Brain pericyte (primary cell): ENCODE results near the gene SESN3.
"Not testable (repeated sequence)": the region's sequence is repeated elsewhere in the genome, so short reads cannot be mapped to it uniquely, and the experiment has no call there.

Experiments
- DNase-seq: peaks from one replicate; pipeline ENCODE4 v3.0.0-alpha.2; 2012; ENCODE audit warnings: low read depth, low spot score

Gene SESN3

GRCh38 chr11:95152876-95153856 is 77.8 kb downstream of the SESN3 start:
- DNase-seq = no peak

GRCh38 chr11:95150956-95151684 is 79.9 kb downstream of the SESN3 start:
- peak; percentile 72 for DNase-seq

GRCh38 chr11:95149651-95150364 is 81.2 kb downstream of the SESN3 start:
- no peak for DNase-seq

- DNase-seq = no peak
These were observed 82.1 kb downstream of the SESN3 start for GRCh38 chr11:95148938-95149337.

GRCh38 chr11:95148406-95148805 is 82.6 kb downstream of the SESN3 start:
- DNase-seq = no peak

- peak; percentile 60 for DNase-seq
These were observed 83.6 kb downstream of the SESN3 start for GRCh38 chr11:95147364-95147905.

- no peak for DNase-seq
These were observed 85.5 kb downstream of the SESN3 start for GRCh38 chr11:95145430-95146060.

- DNase-seq = no peak
These were observed 86.4 kb downstream of the SESN3 start for GRCh38 chr11:95144313-95145235.

- DNase-seq = no peak
These were observed 87.8 kb downstream of the SESN3 start for GRCh38 chr11:95143106-95143681.

- DNase-seq = no peak
These were observed 88.6 kb downstream of the SESN3 start for GRCh38 chr11:95142431-95142830.

GRCh38 chr11:95140397-95141033 is 90.5 kb downstream of the SESN3 start:
- DNase-seq = no peak

- DNase-seq = no peak
These were observed 92.6 kb downstream of the SESN3 start for GRCh38 chr11:95138448-95138847.

GRCh38 chr11:95137299-95137698 is 93.7 kb downstream of the SESN3 start:
- no peak for DNase-seq

- DNase-seq = not testable (repeated sequence)
These were observed 94.3 kb downstream of the SESN3 start for GRCh38 chr11:95136747-95137146.

- no peak for DNase-seq
These were observed 95.1 kb downstream of the SESN3 start for GRCh38 chr11:95135880-95136279.

- no peak for DNase-seq
These were observed 95.8 kb downstream of the SESN3 start for GRCh38 chr11:95135155-95135554.

- DNase-seq = no peak
These were observed 96.5 kb downstream of the SESN3 start for GRCh38 chr11:95134491-95134890.

GRCh38 chr11:95132956-95133355 is 98.0 kb downstream of the SESN3 start:
- DNase-seq = no peak

- no peak for DNase-seq
These were observed 102.4 kb downstream of the SESN3 start for GRCh38 chr11:95128602-95129001.
